Stomach smooth muscle (tissue), 2 donors: ENCODE results near the gene TNFAIP1.
"Not testable (repeated sequence)": the region's sequence is repeated elsewhere in the genome, so short reads cannot be mapped to it uniquely, and the experiment has no call there.

Experiments used
- H3K27ac ChIP-seq: one replicate; pipeline ENCODE4 v1.7.0; 2013; ENCODE audit warnings: mild to moderate bottlenecking, low read length, inconsistent platforms
- H3K27me3 ChIP-seq, 2 donors: one replicate each; pipeline ENCODE4 v1.7.0; 2013; ENCODE audit warnings: low read length in 2 of 2; ENCODE audit not compliant: insufficient read depth in 2 of 2, control insufficient read depth in 1 of 2
- H3K36me3 ChIP-seq, 2 donors: one replicate each; pipeline ENCODE4 v1.7.0; 2013; ENCODE audit warnings: low read length in 2 of 2; ENCODE audit not compliant: control insufficient read depth in 2 of 2, insufficient read depth in 2 of 2
- H3K4me1 ChIP-seq: one replicate; pipeline ENCODE4 v1.7.0; 2013; ENCODE audit warnings: low read length; ENCODE audit not compliant: control insufficient read depth, insufficient read depth
- H3K4me3 ChIP-seq, 2 donors: one replicate each; pipeline ENCODE4 v1.7.0; 2013; ENCODE audit warnings: low read length in 2 of 2
- H3K9ac ChIP-seq, 2 donors: one replicate each; pipeline ENCODE4 v1.7.0; 2013; ENCODE audit warnings: low read length in 2 of 2, mild to moderate bottlenecking in 1 of 2
- H3K9me3 ChIP-seq, 2 donors: one replicate each; pipeline ENCODE4 v1.7.0; 2013; ENCODE audit warnings: low read length in 2 of 2; ENCODE audit not compliant: control insufficient read depth in 2 of 2
- donor health status: healthy.
- donor health status: Pancreatic carcinoma.

The TNFAIP1 gene

DNA sequence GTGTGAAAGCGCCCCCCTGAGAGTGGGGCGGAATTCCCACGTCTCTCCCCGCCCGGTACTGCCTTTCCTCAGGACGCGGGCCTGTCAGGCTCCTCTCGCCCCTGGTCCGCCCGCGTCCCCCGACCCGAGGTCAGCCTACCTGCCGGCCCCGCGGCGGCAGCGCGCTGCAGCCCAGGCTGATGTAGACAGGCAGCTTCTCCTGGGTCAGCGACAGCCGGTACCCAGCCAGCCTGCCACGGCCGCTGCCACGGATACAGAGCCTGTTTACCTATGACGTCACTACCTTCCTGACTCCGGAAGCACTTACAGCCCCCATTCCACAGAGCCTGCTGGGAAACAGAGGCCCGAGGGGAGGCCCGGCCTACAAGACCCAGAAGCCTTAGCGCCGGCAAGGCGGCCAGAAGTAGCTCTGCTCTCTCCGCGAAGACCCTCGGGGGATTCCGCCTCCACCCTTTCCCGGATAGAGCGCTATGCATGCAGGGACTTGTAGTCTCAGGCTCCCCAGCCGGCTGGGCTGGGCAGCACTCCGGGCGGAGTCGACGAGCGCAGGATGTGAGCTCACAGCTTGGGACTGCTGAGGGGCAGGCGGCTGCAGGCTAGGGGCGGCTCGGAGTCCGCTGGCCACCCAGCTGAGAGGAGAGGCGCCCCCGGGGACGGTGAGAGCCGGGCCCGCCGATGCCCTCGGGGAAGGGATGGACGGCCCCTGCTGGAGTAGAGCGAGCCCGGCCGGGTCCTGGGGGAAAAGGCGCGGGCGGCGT is at the start of gene TNFAIP1, which contains the start of gene IFT20:
Gene TNFAIP1, plus strand, starts transcription at position 561 of the 758 bp plus-strand sequence. CDS start 3,761 bp downstream, outside the sequence.
Gene IFT20, minus strand, starts transcription at position 272 of the 758 bp plus-strand sequence. CDS start 3,487 bp downstream, outside the sequence.
- peak within 1 kb of the TSS; percentile 88 for H3K27ac ChIP-seq
- H3K4me3 ChIP-seq, result peak within 1 kb of the TSS; percentile 95 to 96
- peak within 1 kb of the TSS; percentile 94 to 97 for H3K9ac ChIP-seq
- H3K27me3 ChIP-seq, result no peaks in the 10 kb centered on the region
- H3K9me3 ChIP-seq, result no peaks in the 10 kb centered on the region
- peaks cover 10 to 14% of the 10 kb centered on the region in 2 donors for H3K36me3 ChIP-seq
- peaks cover 31% of the 10 kb centered on the region for H3K4me1 ChIP-seq

DNA sequence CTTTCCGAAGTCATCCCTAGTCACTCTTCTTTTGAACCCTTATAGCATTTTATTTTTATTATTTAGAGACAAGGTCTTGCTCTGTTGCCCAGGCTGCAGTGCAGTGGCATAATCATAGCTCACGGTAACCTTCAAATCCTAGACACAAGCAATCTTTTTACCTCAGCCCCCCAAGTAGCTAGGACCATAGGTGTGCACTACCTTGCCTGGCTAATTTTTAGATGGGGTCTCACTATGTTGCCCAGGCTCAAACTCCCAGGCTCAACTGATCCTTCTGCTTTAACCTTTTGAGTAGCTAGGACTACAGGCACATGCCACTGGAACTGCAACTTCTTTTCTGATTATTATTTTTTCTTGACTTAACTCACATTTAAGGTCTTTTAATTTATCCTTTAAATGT is 49.6 kb upstream of the TNFAIP1 start:
- H3K9ac ChIP-seq, result no peak overlapping the region
- no peaks in the 10 kb centered on the region for H3K27me3 ChIP-seq
- H3K27ac ChIP-seq, result no peak overlapping the region
- no peaks in the 10 kb centered on the region for H3K36me3 ChIP-seq
- no peak overlapping the region for H3K4me3 ChIP-seq
- no peaks in the 10 kb centered on the region for H3K9me3 ChIP-seq
- no peaks in the 10 kb centered on the region for H3K4me1 ChIP-seq

GRCh38 chr17:28290703-28291102 is 44.9 kb upstream of the TNFAIP1 start:
- Histone ChIP-seq H3K9me3 (no peaks in the 10 kb centered on the region), H3K4me3 (no peak overlapping the region), H3K27me3 (peaks cover 0 to 2% of the 10 kb centered on the region in 2 donors), H3K36me3 (no peaks in the 10 kb centered on the region), H3K4me1 (no peaks in the 10 kb centered on the region), H3K27ac (no peak overlapping the region), H3K9ac (no peak overlapping the region)

DNA sequence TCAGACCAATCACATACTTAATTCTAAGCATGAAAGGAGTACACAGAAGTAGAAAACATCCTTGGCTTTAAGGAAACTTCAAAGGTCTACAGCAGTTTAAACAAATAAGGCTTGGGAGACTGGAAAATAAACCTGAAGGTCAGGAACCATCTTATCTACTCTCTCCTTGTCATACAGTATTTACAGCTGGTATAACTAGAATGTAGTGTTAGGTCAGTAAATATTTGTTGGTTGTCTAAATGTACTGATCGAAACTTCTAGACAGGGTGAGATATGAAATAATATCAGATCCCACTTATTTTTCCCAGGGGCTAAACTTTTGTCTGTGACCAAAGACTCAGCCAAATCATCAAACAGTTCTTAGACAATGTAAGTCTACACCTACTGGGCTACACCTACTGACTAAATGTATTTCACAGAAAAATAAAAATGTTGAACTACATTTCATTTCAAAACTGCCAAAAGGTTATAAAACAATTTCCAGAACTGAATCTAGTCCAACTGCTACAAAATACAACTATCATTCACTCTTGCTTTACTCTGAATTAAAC is 43.7 kb upstream of the TNFAIP1 start:
- Histone ChIP-seq H3K9me3 (no peaks in the 10 kb centered on the region), H3K4me1 (no peaks in the 10 kb centered on the region), H3K27me3 (peaks cover 0 to 2% of the 10 kb centered on the region in 2 donors), H3K36me3 (no peaks in the 10 kb centered on the region), H3K4me3 (no peak overlapping the region), H3K9ac (no peak overlapping the region), H3K27ac (no peak overlapping the region)

GRCh38 chr17:28292878-28293277 is 42.7 kb upstream of the TNFAIP1 start:
- H3K36me3 ChIP-seq, H3K4me3 ChIP-seq, H3K9me3 ChIP-seq, H3K9ac ChIP-seq, H3K4me1 ChIP-seq, H3K27ac ChIP-seq, H3K27me3 ChIP-seq: not testable (repeated sequence)

DNA sequence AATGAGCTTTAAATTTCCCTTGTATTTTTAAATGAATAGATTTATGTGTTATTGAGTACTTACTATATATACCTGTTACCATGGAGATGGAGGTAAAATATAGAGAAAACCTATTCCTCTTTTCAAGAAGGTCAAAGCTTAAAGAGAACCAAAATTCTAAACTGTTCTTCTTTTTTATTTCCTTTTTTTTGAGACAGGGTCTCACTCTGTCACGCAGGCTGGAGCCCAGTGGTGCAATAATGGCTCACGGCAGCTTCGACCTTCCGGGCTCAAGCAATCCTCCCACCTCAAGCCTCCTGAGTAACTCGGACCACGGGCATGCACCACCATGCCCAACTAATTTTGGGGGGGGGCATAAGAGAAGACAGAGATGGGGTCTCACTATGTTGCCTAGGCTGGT is 41.6 kb upstream of the TNFAIP1 start:
- no peaks in the 10 kb centered on the region for H3K4me1 ChIP-seq
- H3K27me3 ChIP-seq, result peaks cover 0 to 2% of the 10 kb centered on the region in 2 donors
- no peak overlapping the region for H3K9ac ChIP-seq
- no peaks in the 10 kb centered on the region for H3K9me3 ChIP-seq
- no peak overlapping the region for H3K27ac ChIP-seq
- no peaks in the 10 kb centered on the region for H3K36me3 ChIP-seq
- H3K4me3 ChIP-seq, result no peak overlapping the region

DNA sequence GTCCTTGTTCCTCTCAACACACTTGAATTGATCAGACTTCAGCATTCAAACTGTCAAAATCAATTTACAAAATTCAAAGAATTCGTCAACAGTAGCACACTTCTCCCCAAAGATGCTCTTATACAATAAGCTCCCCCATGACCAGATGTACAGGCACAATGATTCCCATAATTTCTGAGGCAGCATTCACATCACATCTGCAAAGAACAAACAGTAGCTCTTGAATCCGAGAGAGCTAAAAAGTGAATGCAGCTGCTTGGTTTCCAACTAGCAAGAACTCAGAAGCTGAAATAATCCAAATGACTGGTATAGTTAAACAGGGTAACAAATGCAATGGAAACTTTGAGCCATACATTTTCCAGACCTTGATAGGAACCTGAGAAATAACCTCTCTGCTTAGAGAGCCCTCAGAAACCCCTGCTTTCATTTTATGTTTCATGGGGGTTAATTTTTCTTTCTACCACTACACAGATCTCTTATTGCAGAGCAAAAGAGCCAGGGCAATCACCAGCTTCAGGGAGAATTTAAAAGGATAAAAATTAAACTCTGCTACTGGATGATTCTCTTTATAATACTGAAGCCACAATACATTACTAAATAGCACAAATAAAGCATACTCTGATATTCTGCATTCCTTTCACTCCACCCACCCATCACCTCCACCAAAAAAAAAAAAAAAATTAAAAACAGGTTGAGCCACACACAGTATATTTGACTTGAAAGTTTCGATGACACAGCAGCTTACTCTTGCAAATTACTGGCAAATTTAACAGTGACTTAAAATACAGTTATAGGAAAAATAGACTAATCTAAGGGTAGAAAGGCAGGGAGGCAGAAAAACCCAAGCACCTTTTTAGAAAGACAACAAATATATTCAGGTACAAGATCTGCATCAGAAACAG is 39.6 kb upstream of the TNFAIP1 start:
- no peaks in the 10 kb centered on the region for H3K9me3 ChIP-seq
- no peak overlapping the region for H3K9ac ChIP-seq
- H3K4me3 ChIP-seq, result no peak overlapping the region
- H3K27me3 ChIP-seq, result peaks cover 0 to 2% of the 10 kb centered on the region in 2 donors
- no peak overlapping the region for H3K27ac ChIP-seq
- no peaks in the 10 kb centered on the region for H3K4me1 ChIP-seq
- H3K36me3 ChIP-seq, result no peaks in the 10 kb centered on the region

- H3K4me3 ChIP-seq, result no peak overlapping the region
- H3K27me3 ChIP-seq, result no peaks in the 10 kb centered on the region
- H3K4me1 ChIP-seq, result no peaks in the 10 kb centered on the region
- no peak overlapping the region for H3K27ac ChIP-seq
- H3K36me3 ChIP-seq, result no peaks in the 10 kb centered on the region
- H3K9ac ChIP-seq, result no peak overlapping the region
- no peaks in the 10 kb centered on the region for H3K9me3 ChIP-seq
Observed at GRCh38 chr17:28298449-28298848, 37.1 kb upstream of the TNFAIP1 start.

DNA sequence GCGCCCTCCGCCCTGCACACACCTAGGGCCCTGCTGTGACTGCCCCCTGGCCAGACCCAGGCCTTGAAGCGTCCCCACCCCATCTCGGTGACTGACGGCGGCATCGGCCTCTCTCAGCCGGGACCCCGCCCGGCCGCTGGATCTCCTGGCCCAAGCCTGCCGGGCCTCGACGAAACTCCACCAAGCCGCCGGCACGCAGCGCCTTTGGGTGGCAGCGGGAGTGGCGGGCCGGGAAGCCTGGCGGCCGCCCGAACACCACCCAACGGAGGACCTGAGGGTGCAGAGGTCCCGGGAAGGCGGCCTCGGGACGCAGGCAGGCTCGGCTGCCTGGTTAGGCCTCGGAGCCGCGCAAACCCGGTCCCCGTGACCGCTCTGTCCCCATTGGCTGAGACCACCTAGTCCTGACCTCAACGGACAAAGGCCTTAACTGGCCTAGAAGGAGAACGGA is 28.6 kb upstream of the TNFAIP1 start:
- Histone ChIP-seq H3K36me3 (no peaks in the 10 kb centered on the region), H3K4me3 (no peak overlapping the region), H3K9me3 (no peaks in the 10 kb centered on the region), H3K27me3 (peaks cover 8 to 9% of the 10 kb centered on the region in 2 donors), H3K27ac (no peak overlapping the region), H3K9ac (no peak overlapping the region), H3K4me1 (no peaks in the 10 kb centered on the region)

DNA sequence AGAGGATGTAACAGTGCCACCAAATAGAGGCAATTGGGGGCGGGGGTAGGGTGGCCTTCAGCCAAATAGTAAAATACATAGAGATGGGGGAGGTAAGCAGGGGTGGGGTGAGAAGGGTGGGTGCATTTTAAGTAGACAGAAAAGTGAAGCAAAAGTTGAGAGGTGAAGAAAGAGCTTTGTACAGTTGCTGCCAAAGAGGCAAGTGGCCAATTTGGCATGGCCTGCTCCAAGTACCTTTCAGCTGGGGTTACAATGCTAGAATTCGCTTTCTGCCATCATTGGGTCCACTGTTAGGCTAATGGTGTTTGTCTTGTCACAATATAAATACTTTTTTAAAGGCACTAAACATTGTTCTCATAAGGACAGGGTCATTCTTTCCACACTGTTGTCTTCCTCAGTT is 21.7 kb upstream of the TNFAIP1 start:
- no peak overlapping the region for H3K9ac ChIP-seq
- no peaks in the 10 kb centered on the region for H3K27me3 ChIP-seq
- H3K36me3 ChIP-seq, result no peaks in the 10 kb centered on the region
- no peak overlapping the region for H3K27ac ChIP-seq
- H3K9me3 ChIP-seq, result no peaks in the 10 kb centered on the region
- H3K4me1 ChIP-seq, result peaks cover 10% of the 10 kb centered on the region
- H3K4me3 ChIP-seq, result no peak overlapping the region
